ENCODE results near the gene SYNE1.
"Not testable (repeated sequence)": the region's sequence is repeated elsewhere in the genome, so short reads cannot be mapped to it uniquely, and the experiment has no call there.

The SYNE1 gene

DNA sequence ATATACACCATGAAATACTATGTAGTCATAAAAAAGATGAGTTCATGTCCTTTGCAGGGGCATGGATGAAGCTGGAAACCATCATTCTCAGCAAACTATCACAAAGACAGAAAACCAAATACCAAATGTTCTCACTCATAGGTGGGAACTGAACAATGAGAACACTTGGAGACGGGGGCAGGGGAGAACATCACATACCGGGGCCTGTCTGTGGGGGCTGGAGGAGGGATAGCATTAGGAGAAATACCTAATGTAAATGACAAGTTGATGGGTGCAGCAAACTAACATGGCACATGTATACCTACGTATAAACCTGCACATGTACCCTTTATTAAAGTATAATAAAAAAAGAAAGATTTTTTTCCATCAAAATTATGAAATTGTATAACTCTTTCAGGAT lies 22.4 kb downstream of the SYNE1 start:
- not testable (repeated sequence) for DNase-seq (ENCODE audit: low spot score)

DNA sequence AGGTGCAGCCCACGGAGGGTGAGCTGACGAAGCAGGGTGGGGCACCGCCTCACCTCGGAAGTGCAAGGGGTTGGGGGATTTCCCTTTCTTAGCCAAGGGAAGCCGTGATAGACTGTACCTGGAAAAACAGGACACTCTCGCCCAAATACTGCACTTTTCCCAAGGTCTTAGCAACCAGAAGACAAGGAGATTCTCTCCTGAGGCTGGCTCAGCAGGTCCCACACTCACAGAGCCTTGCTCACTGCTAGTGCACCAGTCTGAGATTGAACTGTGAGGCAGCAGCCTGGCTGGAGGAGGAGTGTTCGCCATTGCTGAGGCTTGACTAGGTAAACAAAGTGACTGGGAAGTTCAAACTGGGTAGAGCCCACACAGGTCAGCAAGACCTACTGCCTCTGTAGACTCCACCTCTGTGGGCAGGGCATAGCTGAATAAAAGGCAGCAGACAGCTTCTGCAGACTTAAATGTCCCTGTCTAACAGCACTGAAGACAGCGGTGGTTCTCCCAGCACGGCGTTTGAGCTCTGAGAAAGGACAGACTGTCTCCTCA lies 28.0 kb downstream of the SYNE1 start:
- no peak for DNase-seq (ENCODE audit: low spot score)

DNA sequence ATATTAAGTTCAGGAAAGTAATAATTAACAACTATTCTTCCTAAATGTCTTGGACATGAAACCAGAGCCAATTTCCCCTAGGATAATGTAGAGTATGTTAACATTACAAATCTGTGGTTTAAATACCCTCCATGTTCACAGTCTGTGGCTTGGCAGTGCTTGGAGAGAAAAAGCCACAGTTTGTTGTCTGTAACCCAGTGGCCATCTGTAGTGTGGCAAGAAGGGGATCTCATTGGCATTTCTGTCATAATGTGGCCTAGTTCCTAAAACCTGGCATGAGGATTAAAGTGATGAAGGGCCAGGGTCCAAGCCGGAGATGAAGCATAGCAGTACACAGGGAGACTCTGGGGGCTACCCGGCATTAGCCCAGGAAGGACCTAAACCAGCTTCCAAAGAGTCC lies 31.2 kb downstream of the SYNE1 start:
- DNase-seq (ENCODE audit: low spot score), result no peak

DNA sequence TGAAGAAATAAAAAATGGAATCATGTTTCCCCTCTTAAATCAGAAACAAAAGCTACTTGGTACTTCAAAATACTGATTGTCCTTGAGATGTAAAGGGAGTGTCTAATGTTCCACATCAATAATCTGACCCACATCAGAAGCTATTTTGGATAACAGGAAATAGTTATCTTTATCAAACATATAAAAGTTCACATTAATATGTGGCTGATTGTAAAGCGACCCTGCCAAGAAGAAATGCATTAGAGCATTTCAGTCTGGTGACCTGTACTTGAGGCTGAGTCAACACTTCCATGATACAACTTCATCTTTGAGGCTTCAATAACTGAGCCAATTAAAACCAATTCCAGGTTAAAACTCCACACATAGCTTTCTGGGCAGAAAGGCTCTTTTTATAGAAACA lies 31.8 kb downstream of the SYNE1 start:
- DNase-seq (ENCODE audit: low spot score), result no peak

DNA sequence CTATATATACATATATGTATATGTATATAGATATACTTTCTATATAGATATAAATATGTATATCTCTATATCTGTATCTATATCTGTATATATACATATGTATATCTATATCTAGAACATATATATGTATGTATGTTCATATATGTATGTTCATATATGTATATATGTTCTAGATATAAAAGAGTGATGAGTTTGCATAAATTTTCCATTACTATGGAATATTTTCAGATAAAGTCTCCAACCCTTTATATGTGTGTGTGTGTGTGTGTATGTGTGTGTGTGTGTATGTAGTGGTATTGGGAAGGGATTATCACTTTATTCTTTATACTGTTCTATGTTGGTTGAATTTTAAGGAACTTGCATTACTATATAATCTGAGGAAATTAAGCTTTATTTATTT lies 33.3 kb downstream of the SYNE1 start:
- DNase-seq (ENCODE audit: low spot score), result no peak

DNA sequence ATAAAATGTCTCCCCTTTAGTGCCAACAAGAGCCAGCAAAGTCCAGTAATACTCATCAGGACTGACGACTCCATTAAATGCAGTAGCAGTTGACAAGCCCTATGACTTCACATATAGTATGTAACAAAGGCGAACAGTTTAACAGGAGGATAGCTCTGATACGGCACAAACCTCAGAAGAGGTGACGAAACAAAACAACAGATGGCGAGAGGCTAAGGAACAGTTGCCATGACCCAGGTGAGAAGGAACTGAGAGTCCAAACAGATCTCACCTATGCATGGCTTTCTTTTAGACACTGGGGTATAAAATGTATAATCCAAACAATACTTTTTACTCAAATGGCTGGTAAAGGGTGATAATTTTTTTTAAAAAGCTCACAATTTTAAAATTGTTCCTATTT lies 37.1 kb downstream of the SYNE1 start:
- DNase-seq (ENCODE audit: low spot score), result no peak

DNA sequence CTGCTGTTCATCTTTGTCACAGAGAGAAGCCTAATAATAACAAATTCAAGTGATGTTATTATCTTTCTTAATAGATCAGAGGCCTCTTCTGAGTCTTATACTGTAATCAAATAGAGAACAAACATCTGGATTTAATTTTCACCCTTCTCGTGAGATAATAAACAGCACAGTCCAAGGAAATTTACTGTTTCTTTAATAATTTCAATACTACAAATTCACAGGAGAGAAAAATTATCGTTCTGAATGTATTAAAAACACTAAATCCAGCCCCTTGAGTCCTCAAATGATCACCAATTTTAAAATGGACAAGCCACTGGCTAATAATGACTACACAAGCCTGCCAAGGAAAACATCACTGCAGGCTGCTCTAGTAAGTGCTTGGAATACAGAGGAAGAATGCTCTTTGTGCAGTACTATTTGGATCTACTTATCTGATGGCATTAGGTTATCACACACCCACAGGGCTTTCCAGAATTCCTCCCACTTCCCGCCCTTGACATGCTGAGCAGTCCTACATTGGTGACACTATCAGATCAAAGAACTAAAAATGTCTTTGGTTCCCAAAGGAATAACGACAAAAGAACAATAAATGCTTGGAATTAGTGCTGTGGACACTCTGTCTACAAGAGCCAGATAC lies 38.1 kb downstream of the SYNE1 start:
- no peak for DNase-seq (ENCODE audit: low spot score)

DNA sequence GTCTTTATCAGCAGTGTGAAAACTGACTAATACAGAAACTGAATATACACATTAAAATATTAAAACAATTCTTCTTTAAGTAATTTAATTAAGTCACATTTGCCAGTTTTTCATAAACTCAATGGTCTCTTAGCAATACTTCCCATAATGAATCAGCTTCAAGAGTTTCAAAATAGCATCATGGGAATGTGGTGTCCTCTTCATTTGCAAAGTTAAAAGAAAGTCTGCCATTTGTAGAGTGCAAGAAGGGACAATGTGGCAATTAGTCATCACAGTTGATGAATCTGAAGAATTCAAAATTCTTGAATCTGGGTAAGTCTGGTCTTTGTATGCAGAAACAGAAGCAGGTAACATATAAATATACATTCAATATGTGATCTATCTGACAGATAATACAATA lies 38.7 kb downstream of the SYNE1 start:
- DNase-seq (ENCODE audit: low spot score), result no peak

DNA sequence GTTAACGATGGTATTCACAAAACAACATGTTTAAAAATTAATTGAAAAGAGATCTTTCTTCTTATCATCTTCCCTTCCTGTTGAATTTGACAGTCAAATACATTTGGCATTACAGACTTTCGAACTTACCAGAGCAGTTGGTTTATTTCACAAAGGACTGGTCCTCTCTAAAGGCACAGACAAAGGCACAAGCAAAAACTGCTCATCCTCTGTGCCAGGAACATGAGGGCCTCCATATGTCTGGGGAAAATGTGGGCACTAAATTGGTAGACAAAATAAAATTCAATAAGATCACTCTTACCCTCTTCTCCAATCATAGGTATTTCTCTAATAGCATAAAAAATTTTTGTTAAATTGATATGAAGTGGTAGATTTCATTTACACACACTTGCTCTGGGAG lies 40.4 kb downstream of the SYNE1 start:
- DNase-seq (ENCODE audit: low spot score), result no peak

DNA sequence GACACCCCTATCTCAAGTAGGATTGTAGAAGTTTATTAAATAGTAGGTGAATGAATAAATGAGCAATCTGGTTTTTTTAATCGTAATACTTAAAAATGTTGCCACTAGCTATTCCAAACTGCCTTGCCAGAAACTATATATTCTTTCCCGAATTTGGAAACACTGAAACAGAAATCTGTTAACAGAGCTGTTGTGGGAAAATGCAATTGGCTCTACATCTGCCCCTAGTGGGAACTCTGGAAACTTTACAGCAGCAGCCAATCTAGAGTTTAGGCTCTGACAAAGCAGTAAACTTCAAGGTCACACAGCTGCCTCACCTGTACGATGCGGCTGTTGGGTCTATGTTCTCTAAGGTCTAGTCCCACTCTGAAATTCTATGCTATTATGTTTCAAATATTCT lies 41.7 kb downstream of the SYNE1 start:
- DNase-seq (ENCODE audit: low spot score), result no peak

DNA sequence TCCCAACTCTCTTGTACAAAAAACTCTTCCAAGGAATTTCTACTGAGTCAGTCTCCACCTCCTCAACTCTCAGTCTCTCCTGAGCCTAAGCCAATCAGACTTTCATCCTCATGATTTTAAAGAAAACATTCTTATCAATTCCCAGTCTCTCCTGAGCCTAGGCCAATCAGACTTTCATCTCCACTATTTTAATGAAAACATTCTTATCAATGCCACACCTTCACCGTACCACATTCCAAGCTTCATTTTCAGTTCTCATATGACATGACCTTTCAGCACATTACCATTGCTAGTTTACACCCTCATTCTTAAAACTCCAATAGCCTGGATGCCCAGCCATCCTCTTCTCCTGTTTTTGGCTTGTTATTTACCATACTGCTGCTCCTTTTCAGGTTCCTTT lies 42.5 kb downstream of the SYNE1 start:
- DNase-seq (ENCODE audit: low spot score), result no peak

DNA sequence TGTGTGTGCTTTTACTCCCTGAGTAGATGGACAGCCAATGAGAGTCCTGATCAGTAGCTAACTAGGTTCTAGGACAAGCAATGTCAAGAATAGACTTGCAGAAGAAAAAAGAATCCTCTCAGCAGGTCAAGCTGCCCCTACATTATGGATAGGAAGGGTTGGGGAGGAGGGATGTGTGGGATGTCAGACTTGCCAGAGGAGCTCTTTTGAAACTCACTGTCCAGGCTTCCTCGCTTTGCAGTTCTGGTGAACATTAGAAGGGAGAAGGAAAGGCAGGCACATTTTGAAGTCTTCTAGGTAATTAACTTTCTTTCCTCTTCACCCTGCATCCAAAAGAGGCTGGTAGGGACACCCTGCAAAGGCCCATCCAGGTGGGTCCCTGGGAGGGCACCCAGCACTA lies 48.7 kb downstream of the SYNE1 start:
- DNase-seq (ENCODE audit: low spot score), result no peak

DNA sequence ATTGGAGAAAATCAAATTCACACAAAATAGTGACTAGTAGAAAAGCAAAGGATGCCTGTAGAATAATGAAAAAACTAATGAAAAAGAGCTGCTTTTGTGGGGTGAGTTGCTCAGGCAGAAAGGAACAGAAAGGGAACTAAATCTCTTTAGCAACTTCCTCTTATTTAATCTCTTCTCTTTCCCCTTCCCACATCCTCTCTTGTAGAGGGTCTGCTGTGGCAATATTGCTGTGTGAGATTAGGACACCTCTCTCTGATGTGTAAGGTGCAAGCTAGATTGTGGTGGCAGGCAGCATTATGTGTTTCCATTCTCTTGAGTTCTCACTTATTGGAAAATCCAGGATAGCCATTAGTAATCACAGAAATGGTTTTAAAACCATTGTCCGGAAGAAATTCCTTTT lies 49.7 kb downstream of the SYNE1 start:
- no peak for DNase-seq (ENCODE audit: low spot score)

DNA sequence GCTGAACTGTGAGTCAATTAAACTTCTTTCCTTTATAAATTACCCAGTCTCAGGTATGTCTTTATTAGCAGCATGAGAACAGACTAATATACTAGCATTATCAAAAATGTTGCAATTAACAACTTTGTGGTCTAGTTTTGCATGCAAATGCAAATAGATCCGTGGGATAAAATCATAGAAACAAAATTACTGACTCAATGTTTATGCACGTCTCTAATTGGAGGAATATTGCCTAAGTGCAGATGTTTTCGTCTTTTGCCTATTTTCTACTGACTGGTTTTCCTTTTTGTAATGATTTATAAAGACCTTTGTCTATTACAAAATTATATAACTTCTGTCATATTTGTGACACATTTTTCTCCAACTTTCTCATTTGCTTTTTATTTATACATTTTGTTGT lies 51.9 kb downstream of the SYNE1 start:
- DNase-seq (ENCODE audit: low spot score), result no peak

DNA sequence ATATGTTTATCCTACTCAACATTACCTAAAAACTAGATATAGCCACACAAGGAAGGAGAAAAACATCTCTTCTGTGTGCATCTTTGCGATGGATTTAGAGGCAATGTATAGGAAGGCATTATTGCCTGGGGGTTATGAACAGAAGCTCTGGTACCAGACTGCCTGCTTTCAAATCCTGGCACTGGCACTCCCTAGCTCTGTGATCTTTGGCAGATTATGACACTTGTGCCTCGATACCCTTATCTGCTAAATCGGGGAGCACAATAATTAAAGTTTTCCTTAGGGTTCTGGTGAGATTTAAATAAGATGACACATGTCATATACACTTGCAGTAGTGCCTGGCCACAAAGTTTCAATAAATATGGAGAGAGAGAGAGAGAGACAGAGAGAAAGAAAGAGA lies 53.3 kb downstream of the SYNE1 start:
- DNase-seq (ENCODE audit: low spot score), result no peak

DNA sequence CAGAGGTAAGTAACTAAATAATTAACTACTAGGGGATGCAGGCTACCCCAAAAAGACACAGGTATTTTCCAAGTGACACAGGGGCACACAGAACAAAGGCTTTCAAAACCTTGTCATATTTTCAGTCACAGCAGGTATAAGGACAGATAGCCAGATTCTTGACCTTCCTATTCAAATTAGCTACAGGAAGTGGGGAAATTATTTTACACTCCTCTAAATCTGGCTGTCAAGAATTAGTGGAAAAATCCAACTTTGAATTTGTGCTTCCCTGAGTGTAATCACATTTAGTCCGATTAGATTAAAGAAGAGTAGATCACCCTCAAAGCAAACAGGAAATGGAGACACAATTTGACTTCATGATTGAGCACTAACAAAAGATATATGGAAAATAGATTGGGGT lies 60.6 kb downstream of the SYNE1 start:
- no peak for DNase-seq (ENCODE audit: low spot score)

DNA sequence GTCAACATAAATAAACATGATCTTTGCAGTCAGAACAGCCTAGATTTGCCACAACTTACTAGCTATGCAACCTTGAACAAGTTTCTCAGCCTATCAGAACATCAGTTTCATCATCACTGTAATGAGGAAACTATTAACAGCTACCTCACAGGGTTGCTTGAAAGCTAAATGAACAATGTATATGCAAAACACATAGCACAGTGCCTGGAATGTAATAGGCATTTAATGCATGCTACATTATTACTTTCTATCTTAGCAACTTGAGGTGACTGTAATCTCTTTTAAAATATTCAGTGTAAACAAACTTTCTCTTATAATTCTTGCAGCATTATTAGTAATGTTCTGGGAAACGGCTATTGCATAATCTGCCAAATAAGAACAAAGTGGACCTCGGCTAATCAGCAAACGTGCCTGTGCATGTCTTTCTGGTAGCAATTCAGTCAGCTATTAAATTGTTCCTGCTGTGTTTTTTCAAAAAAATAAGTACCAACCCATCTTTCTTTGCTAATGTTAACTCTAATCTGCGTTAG lies 61.5 kb downstream of the SYNE1 start:
- no peak for DNase-seq (ENCODE audit: low spot score)

DNA sequence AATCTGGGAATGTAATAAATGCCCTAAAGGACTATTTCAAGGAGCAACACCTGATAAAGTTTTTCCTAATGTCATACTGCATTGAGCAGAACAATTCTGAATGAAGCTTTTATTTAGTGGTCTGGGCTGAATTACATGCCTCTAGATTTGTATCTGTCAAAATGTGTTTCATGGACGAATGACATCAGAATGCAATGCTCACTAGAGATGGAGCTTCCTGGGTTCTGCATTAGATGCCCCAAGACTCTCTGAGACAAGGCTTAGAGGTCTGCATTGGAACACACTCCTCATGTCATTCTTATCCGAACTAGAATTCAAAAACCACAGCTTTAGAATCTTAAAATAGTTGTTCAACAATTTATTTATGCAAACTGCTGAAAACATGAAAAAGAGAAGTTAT lies 62.0 kb downstream of the SYNE1 start:
- DNase-seq (ENCODE audit: low spot score), result no peak

DNA sequence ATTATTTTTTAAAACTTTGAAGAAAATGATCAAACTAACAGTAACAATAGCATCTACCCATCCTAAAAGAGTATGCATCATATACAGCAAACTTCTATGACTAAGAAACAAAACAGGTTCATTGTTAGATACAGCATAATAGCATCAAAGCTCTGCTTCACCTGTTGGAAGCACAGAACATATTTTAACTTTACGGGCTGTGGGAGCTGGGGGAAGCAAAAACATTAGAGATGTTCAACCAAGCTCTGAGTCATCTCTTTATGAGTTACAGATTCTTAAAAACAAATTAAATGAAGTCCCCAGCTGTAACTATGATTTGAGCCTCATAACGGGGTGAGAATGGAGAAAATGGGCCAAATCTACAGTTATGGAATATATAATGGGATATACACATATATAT lies 63.4 kb downstream of the SYNE1 start:
- DNase-seq (ENCODE audit: low spot score), result no peak

DNA sequence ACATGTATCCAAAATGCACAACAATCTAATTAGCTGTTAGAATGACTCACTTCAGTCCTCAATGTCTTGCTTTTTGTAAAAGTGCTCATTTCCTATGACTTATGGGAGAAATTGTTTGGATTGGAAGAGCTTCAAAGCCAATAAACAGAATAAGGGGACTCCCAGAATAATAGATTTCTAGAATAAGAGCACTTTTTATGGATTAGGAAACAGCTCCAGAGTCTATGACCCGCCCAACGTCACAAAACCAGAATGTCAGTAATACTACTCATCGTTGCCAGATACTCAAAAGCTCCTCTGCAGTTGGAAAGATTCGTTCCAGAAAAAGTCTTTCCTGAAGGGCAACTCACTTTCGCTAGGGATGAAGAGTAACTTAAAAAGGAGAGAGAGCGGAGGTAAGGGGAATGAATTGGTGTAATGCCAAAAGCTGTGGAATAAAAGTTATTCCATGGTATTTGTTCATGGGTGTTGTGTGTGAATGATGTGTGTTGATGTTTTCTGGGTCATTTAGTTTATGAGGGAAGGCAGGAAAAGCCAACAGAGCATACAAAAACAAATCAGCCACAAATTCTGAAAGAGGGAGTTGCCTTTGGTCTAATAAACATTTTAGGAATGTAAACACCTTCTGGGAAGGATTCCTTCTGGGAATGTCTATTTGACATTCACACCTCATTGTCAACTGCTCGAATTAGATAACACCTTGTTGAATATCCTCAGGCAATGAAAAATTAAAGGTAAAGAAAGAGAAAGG lies 64.6 kb downstream of the SYNE1 start:
- DNase-seq (ENCODE audit: low spot score), result no peak

DNA sequence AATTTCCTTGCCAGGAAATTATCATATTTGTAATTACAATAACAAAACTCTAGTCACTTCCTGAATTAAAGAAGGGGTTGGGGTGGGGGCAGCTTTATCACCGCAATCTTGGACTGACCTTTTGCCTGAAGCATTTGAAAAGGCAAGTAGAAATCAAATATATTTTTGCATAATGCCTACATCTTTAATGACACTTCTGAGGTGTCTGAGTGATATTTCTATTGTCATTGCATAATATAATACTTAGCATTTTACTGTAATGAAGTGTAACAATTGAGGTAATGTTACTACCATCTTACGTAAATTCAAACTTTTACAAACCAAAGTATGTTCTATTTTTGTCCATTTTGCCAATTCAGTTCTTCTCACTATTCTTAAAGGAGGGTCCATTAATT lies 65.2 kb downstream of the SYNE1 start:
- DNase-seq (ENCODE audit: low spot score), result no peak

DNA sequence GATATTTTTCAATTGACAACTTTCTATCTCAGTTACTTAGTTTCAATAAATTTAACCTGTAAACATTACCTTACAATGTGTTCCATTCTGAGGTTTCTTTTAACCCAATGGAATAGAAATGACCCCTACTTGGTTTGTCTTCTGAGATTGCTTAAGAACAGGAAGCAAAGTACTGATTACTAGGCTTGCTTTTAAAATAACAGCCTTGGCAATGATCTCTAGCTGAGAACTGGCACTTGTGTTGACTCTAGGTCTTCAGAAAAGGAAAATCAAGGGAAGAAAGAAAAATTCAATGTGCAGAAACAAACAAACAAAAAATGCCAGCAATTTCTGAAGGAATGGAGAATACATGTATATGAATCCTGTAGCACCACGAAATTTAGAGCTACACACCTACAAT lies 66.1 kb downstream of the SYNE1 start:
- no peak for DNase-seq (ENCODE audit: low spot score)

DNA sequence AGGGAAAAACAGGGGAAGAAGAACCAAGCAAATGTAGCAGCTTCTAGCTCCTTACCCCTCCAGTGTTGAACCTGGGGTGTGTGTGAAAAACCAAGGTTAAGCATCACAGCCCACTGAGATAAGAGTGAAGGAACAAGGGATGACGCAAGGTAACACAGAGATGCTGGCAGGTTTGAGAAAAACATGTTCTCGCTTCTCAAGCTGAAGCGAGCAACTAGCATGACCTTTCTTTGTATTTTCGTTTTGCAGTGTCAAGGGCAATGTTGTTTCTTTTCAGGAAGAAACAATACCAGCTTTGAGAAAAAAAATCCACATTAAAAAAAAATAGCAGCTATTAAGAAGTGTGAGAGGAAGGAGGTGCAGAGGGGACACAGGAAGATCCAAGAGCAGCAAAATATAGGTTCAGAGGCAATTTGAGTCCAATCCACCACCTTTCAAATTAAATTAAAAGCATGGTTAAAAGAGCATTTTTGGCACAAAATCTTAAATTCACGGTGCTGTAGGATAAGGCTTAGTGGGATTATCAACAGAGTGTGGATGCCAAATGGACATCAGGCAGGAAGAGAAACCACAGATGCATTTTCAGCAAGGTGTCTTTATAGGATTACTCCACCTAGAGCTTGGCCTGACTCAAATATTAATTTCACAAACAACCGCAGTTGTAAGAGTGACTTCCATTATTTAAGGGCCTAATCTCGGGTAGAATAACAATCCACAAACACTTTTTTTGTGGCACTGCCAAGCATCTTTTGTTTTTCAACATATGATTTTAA lies 70.9 kb downstream of the SYNE1 start:
- no peak for DNase-seq (ENCODE audit: low spot score)

All from HuH-7.5 (cell line).